DND-41 (cell line): ENCODE measurements around the gene DUOXA2.
"Not testable (repeated sequence)": the region's sequence is repeated elsewhere in the genome, so short reads cannot be mapped to it uniquely, and the experiment has no call there.

Experiments
- ATAC-seq: fragments of 200-7000 bp; cut with Tn5 transposase; 3 replicates; pipeline ENCODE4 v1.9.1; 2021; ENCODE audit warnings: low read depth; ENCODE audit not compliant: insufficient read depth
- DNase-seq: peaks from one replicate; pipeline ENCODE4 v3.0.0-alpha.2; 2020
- H2AFZ ChIP-seq: 2 replicates; pipeline ENCODE4 v1.6.0; 2012; ENCODE audit warnings: low read depth, low read length
- H3K27ac ChIP-seq: 2 replicates; pipeline ENCODE4 v1.5.1; 2012; ENCODE audit warnings: low read length, inconsistent platforms
- H3K27me3 ChIP-seq: fragments of 200-600 bp; sonication (generic); 2 replicates; pipeline ENCODE4 v1.6.0; 2012; ENCODE audit warnings: low read length, mild to moderate bottlenecking, inconsistent platforms; ENCODE audit not compliant: insufficient read depth, poor library complexity
- H3K36me3 ChIP-seq: 2 replicates; pipeline ENCODE4 v1.5.1; 2012; ENCODE audit warnings: low read length, inconsistent platforms; ENCODE audit not compliant: insufficient read depth
- H3K4me1 ChIP-seq: 2 replicates; pipeline ENCODE4 v1.5.1; 2012; ENCODE audit warnings: mild to moderate bottlenecking, low read length; ENCODE audit not compliant: insufficient read depth
- H3K4me2 ChIP-seq: 2 replicates; pipeline ENCODE4 v1.6.0; 2012; ENCODE audit warnings: mild to moderate bottlenecking, moderate library complexity, low read length, inconsistent platforms; ENCODE audit not compliant: insufficient read depth
- H3K4me3 ChIP-seq, 2 experiments: fragments of 200-600 bp in 1 of 2; shearing (Covaris generic) in 1 of 2; 2 replicates each; pipeline ENCODE4 v1.5.1; 2012 to 2016; ENCODE audit warnings: inconsistent platforms in 2 of 2, low read length in 2 of 2, mild to moderate bottlenecking in 2 of 2, low read depth in 1 of 2, moderate library complexity in 1 of 2
- H3K79me2 ChIP-seq: 2 replicates; pipeline ENCODE4 v1.6.0; 2012; ENCODE audit warnings: low read length, inconsistent platforms; ENCODE audit not compliant: insufficient read depth
- H3K9ac ChIP-seq: 2 replicates; pipeline ENCODE4 v1.6.0; 2012; ENCODE audit warnings: low read depth, mild to moderate bottlenecking, inconsistent platforms, low read length, moderate library complexity
- H3K9me3 ChIP-seq: 2 replicates; pipeline ENCODE4 v1.5.1; 2012; ENCODE audit warnings: low read length, moderate library complexity, mild to moderate bottlenecking, inconsistent platforms; ENCODE audit not compliant: insufficient read depth, severe bottlenecking
- H4K20me1 ChIP-seq: 2 replicates; pipeline ENCODE4 v1.6.0; 2012; ENCODE audit warnings: low read length; ENCODE audit not compliant: insufficient read depth
- CTCF ChIP-seq: IDR thresholded peaks from 2 replicates; pipeline ENCODE4 v1.5.1; 2012; ENCODE audit warnings: borderline replicate concordance, low read length, moderate library complexity, mild to moderate bottlenecking; ENCODE audit not compliant: poor library complexity, severe bottlenecking; ENCODE audit errors: extremely low read depth
- EZH2 ChIP-seq: IDR thresholded peaks from 3 replicates; pipeline ENCODE4 v1.6.1; 2012; ENCODE audit warnings: borderline replicate concordance, low read depth, mild to moderate bottlenecking, moderate library complexity, low read length, inconsistent platforms; ENCODE audit not compliant: severe bottlenecking

The DUOXA2 gene

GRCh38 chr15:45100884-45101625, 13.1 kb upstream of the DUOXA2 start:
- TF ChIP-seq EZH2 (no peak), CTCF (no peak)
- no peaks in the 10 kb centered on the region for H3K79me2 ChIP-seq
- H3K9ac ChIP-seq: no peak overlapping the region
- DNase-seq: no peak
- no peaks in the 10 kb centered on the region for H3K4me1 ChIP-seq
- peaks cover 4% of the 10 kb centered on the region for H3K27me3 ChIP-seq
- no peak overlapping the region for H3K27ac ChIP-seq
- H2AFZ ChIP-seq: no peak overlapping the region
- no peaks in the 10 kb centered on the region for H3K9me3 ChIP-seq
- ATAC-seq: no peak
- H3K36me3 ChIP-seq: no peaks in the 10 kb centered on the region
- H4K20me1 ChIP-seq: no peaks in the 10 kb centered on the region
- no peak overlapping the region for H3K4me3 ChIP-seq
- H3K4me2 ChIP-seq: no peak overlapping the region

GRCh38 chr15:45101749-45102148, 12.4 kb upstream of the DUOXA2 start:
- H3K4me1 ChIP-seq: no peaks in the 10 kb centered on the region
- no peak overlapping the region for H3K9ac ChIP-seq
- no peak overlapping the region for H2AFZ ChIP-seq
- no peaks in the 10 kb centered on the region for H3K36me3 ChIP-seq
- H3K9me3 ChIP-seq: no peaks in the 10 kb centered on the region
- TF ChIP-seq EZH2 (no peak), CTCF (no peak)
- peaks cover 4% of the 10 kb centered on the region for H3K27me3 ChIP-seq
- H4K20me1 ChIP-seq: no peaks in the 10 kb centered on the region
- ATAC-seq: no peak
- no peak for DNase-seq
- no peak overlapping the region for H3K4me2 ChIP-seq
- H3K27ac ChIP-seq: no peak overlapping the region
- H3K79me2 ChIP-seq: no peaks in the 10 kb centered on the region
- H3K4me3 ChIP-seq: no peak overlapping the region

- no peak overlapping the region for H3K4me3 ChIP-seq
- no peaks in the 10 kb centered on the region for H3K9me3 ChIP-seq
- no peak overlapping the region for H2AFZ ChIP-seq
- peaks cover 4% of the 10 kb centered on the region for H3K27me3 ChIP-seq
- no peaks in the 10 kb centered on the region for H3K4me1 ChIP-seq
- no peak overlapping the region for H3K27ac ChIP-seq
- ATAC-seq (no peak), DNase-seq (no peak)
- no peak overlapping the region for H3K4me2 ChIP-seq
- TF ChIP-seq EZH2 (no peak), CTCF (no peak)
- no peaks in the 10 kb centered on the region for H4K20me1 ChIP-seq
- H3K36me3 ChIP-seq: no peaks in the 10 kb centered on the region
- H3K9ac ChIP-seq: no peak overlapping the region
- no peaks in the 10 kb centered on the region for H3K79me2 ChIP-seq
Measured at GRCh38 chr15:45102226-45102625, 11.9 kb upstream of the DUOXA2 start.

- H3K4me2 ChIP-seq, H3K4me1 ChIP-seq, H3K27me3 ChIP-seq, H3K27ac ChIP-seq, DNase-seq, H3K79me2 ChIP-seq, H3K9ac ChIP-seq, H4K20me1 ChIP-seq, H3K4me3 ChIP-seq, H2AFZ ChIP-seq, H3K9me3 ChIP-seq, H3K36me3 ChIP-seq, ATAC-seq: not testable (repeated sequence)
Measured at GRCh38 chr15:45104170-45104569, 10.0 kb upstream of the DUOXA2 start.
